Loucy (cell line): ENCODE measurements around the gene CCDC40.

Experiments
- H2AFZ ChIP-seq: fragments of 200-600 bp; sonication (generic); 2 replicates; pipeline ENCODE4 v1.6.0; 2016; ENCODE audit warnings: antibody characterized with exemption, mild to moderate bottlenecking, low read length, moderate library complexity
- H3F3A ChIP-seq: fragments of 200-600 bp; 2 replicates; pipeline ENCODE4 v1.6.0; 2016; ENCODE audit warnings: antibody characterized with exemption, low read depth, mild to moderate bottlenecking
- H3K27me3 ChIP-seq: fragments of 200-600 bp; sonication (generic); 2 replicates; pipeline ENCODE4 v1.6.1; 2014; ENCODE audit warnings: low read length, mild to moderate bottlenecking; ENCODE audit not compliant: insufficient read depth, poor library complexity, severe bottlenecking
- H3K36me3 ChIP-seq: fragments of 200-600 bp; sonication (generic); 2 replicates; pipeline ENCODE4 v1.6.1; 2016; ENCODE audit warnings: low read length; ENCODE audit not compliant: insufficient read depth
- H3K4me1 ChIP-seq: fragments of 200-600 bp; sonication (generic); 2 replicates; pipeline ENCODE4 v1.5.1; 2014; ENCODE audit warnings: low read length, mild to moderate bottlenecking; ENCODE audit not compliant: insufficient read depth, poor library complexity, severe bottlenecking
- H3K4me2 ChIP-seq: fragments of 200-600 bp; sonication (generic); 2 replicates; pipeline ENCODE4 v1.6.0; 2014; ENCODE audit warnings: antibody characterized with exemption, low read length, low read depth, mild to moderate bottlenecking; ENCODE audit not compliant: poor library complexity, severe bottlenecking
- H3K4me3 ChIP-seq: fragments of 200-600 bp; sonication (generic); 2 replicates; pipeline ENCODE4 v1.5.1; 2014; ENCODE audit warnings: low read length, mild to moderate bottlenecking, mixed read lengths; ENCODE audit not compliant: poor library complexity, severe bottlenecking
- H3K79me2 ChIP-seq: fragments of 200-600 bp; sonication (generic); 2 replicates; pipeline ENCODE4 v1.6.1; 2014; ENCODE audit warnings: low read length; ENCODE audit not compliant: insufficient read depth
- H3K9ac ChIP-seq: fragments of 200-600 bp; sonication (generic); 2 replicates; pipeline ENCODE4 v1.6.0; 2014; ENCODE audit warnings: mild to moderate bottlenecking, low read depth, low read length, moderate library complexity; ENCODE audit not compliant: poor library complexity, severe bottlenecking
- H3K9me2 ChIP-seq: fragments of 200-600 bp; sonication (generic); replicated peaks from 2 replicates; pipeline ENCODE4 v1.6.1; 2016; ENCODE audit warnings: low read depth, low read length, mixed read lengths
- H3K9me3 ChIP-seq: fragments of 200-600 bp; sonication (generic); 2 replicates; pipeline ENCODE4 v1.6.1; 2014; ENCODE audit warnings: mild to moderate bottlenecking, antibody characterized with exemption, low read length, low read depth; ENCODE audit not compliant: insufficient read depth
- H4K20me1 ChIP-seq: fragments of 200-600 bp; sonication (generic); 2 replicates; pipeline ENCODE4 v1.6.0; 2014; ENCODE audit warnings: antibody characterized with exemption, low read length, mild to moderate bottlenecking; ENCODE audit not compliant: insufficient read depth, poor library complexity, severe bottlenecking
- CTCF ChIP-seq: fragments of 200-600 bp; sonication (generic); conservative IDR thresholded peaks from 2 replicates; pipeline ENCODE4 v1.5.1; 2014; ENCODE audit warnings: mild to moderate bottlenecking, antibody characterized with exemption, low read length
- EZH2phosphoT487 ChIP-seq: fragments of 200-600 bp; IDR thresholded peaks from 2 replicates; pipeline ENCODE4 v1.6.1; 2018; ENCODE audit warnings: antibody characterized with exemption, mild to moderate bottlenecking, moderate library complexity, borderline replicate concordance

CCDC40 gene

GRCh38 chr17:80119839-80120238 lies 83.4 kb downstream of the CCDC40 start:
- H3K9me3 ChIP-seq: no peaks in the 10 kb centered on the region
- no peak overlapping the region for H3K4me2 ChIP-seq
- TF ChIP-seq CTCF (no peak), EZH2phosphoT487 (no peak)
- H3K4me1 ChIP-seq: no peaks in the 10 kb centered on the region
- no peaks in the 10 kb centered on the region for H3K9me2 ChIP-seq
- H3K27me3 ChIP-seq: no peaks in the 10 kb centered on the region
- no peaks in the 10 kb centered on the region for H3K79me2 ChIP-seq
- no peaks in the 10 kb centered on the region for H3F3A ChIP-seq
- H3K36me3 ChIP-seq: no peaks in the 10 kb centered on the region
- no peak overlapping the region for H3K4me3 ChIP-seq
- H3K9ac ChIP-seq: no peak overlapping the region
- no peak overlapping the region for H2AFZ ChIP-seq
- no peaks in the 10 kb centered on the region for H4K20me1 ChIP-seq

DNA sequence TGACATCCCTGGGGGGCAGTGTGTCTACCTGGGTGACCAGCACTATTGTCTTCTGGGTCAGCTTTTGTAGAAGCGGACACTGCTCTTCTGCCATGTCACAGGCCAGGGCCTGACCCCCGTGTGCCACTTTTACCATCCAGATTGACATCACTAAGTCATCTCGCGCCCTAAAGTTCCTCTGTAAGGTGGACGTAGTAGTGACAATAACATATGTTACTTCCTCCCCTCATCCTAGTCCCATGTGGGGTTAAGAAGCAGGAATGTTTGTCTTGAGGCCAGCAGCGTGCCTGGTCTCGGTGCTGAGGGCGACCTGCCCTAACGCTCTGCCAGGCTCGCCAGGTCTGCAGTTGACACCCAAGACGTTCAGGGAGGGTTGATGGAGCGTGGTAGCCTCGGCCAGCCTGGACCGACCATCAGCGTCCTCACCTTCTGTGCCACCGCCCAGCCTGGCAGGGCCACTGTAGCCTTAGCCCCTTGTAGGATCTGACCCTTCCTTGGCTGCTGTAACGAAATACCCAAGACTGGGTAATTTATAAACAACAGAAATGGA lies 85.7 kb downstream of the CCDC40 start:
- H3K4me2 ChIP-seq: no peak overlapping the region
- no peaks in the 10 kb centered on the region for H3K9me2 ChIP-seq
- H3K36me3 ChIP-seq: no peaks in the 10 kb centered on the region
- H3F3A ChIP-seq: no peaks in the 10 kb centered on the region
- H4K20me1 ChIP-seq: no peaks in the 10 kb centered on the region
- no peak overlapping the region for H2AFZ ChIP-seq
- no peak overlapping the region for H3K4me3 ChIP-seq
- no peaks in the 10 kb centered on the region for H3K79me2 ChIP-seq
- H3K27me3 ChIP-seq: no peaks in the 10 kb centered on the region
- TF ChIP-seq EZH2phosphoT487 (no peak), CTCF (no peak)
- H3K9me3 ChIP-seq: no peaks in the 10 kb centered on the region
- no peak overlapping the region for H3K9ac ChIP-seq
- no peaks in the 10 kb centered on the region for H3K4me1 ChIP-seq

GRCh38 chr17:80122926-80123505 lies 86.6 kb downstream of the CCDC40 start:
- Histone ChIP-seq H3K79me2 (no peaks in the 10 kb centered on the region), H3K27me3 (no peaks in the 10 kb centered on the region), H3K36me3 (no peaks in the 10 kb centered on the region), H3K4me2 (no peak overlapping the region), H3K9me3 (no peaks in the 10 kb centered on the region), H3K9me2 (no peaks in the 10 kb centered on the region), H3K4me1 (no peaks in the 10 kb centered on the region), H4K20me1 (no peaks in the 10 kb centered on the region), H3K9ac (no peak overlapping the region), H3K4me3 (no peak overlapping the region), H2AFZ (no peak overlapping the region), H3F3A (no peaks in the 10 kb centered on the region)
- TF ChIP-seq EZH2phosphoT487 (no peak), CTCF (no peak)
